Measurements from ENCODE around the gene TMEM244. TPM values are rescaled to one million over a fixed set of nuclear protein-coding genes. Genes with fewer than 3 reads are reported as not detected.
A peak's percentile ranks its signal among the peaks of the same experiment; 100 is the strongest.

TMEM244 gene
- total and polyA plus RNA-seq, 8 donors, result not detected

- H3K4me3 ChIP-seq, result no peak overlapping the region
- H3K9me3 ChIP-seq, result no peaks in the 10 kb centered on the region
- DNase-seq, result no peak
- intact Hi-C loops (cut with DNase I; ENCODE audit: low total_unique reads), result no loop called here
- no peak overlapping the region for H3K27ac ChIP-seq
- TF ChIP-seq CTCF (IDR thresholded peaks at IDR 0.05) (no peak), POLR2A (IDR thresholded peaks at IDR 0.05) (no peak)
- H3K4me1 ChIP-seq, result no peaks in the 10 kb centered on the region
- no peaks in the 10 kb centered on the region for H3K36me3 ChIP-seq
- no peaks in the 10 kb centered on the region for H3K27me3 ChIP-seq
Measured at GRCh38 chr6:129903082-129903481, 42.0 kb upstream of the TMEM244 start.

- no peaks in the 10 kb centered on the region for H3K9me3 ChIP-seq
- no peaks in the 10 kb centered on the region for H3K36me3 ChIP-seq
- H3K4me1 ChIP-seq, result no peaks in the 10 kb centered on the region
- TF ChIP-seq CTCF (IDR thresholded peaks at IDR 0.05) (no peak), EP300 (IDR thresholded peaks at IDR 0.05) (no peak), POLR2A (IDR thresholded peaks at IDR 0.05) (no peak), POLR2AphosphoS5 (IDR thresholded peaks at IDR 0.05) (no peak)
- no peak for DNase-seq
- 88 to 97% (median 95%) methylated on average over 1 of the region's 1 CpG for WGBS, 5 donors
- H3K27ac ChIP-seq, result no peak overlapping the region
- H3K4me3 ChIP-seq, result no peak overlapping the region
- intact Hi-C loops (cut with DNase I; ENCODE audit: low total_unique reads), result no loop called here
- H3K27me3 ChIP-seq, result no peaks in the 10 kb centered on the region
Measured at GRCh38 chr6:129902681-129903080, 41.6 kb upstream of the TMEM244 start.

- Histone ChIP-seq H3K27me3 (no peaks in the 10 kb centered on the region), H3K4me1 (no peaks in the 10 kb centered on the region), H3K9me3 (no peaks in the 10 kb centered on the region), H3K36me3 (no peaks in the 10 kb centered on the region), H3K4me3 (no peak overlapping the region), H3K27ac (no peak overlapping the region)
- TF ChIP-seq POLR2A (IDR thresholded peaks at IDR 0.05) (no peak), CTCF (IDR thresholded peaks at IDR 0.05) (no peak), EP300 (IDR thresholded peaks at IDR 0.05) (no peak), POLR2AphosphoS5 (IDR thresholded peaks at IDR 0.05) (no peak)
- DNase-seq, result peak in 1 of 2 donors; percentile 15
- intact Hi-C loops (cut with DNase I; ENCODE audit: low total_unique reads), result no loop called here
Measured at GRCh38 chr6:129901910-129902309, 40.8 kb upstream of the TMEM244 start.

GRCh38 chr6:129895692-129896091, 34.6 kb upstream of the TMEM244 start:
- intact Hi-C loops (cut with DNase I; ENCODE audit: low total_unique reads), result loop anchor here (10.0 kb wide), 1 partner anchor 129 kb away; no protein-coding TSS in a partner anchor
- TF ChIP-seq EP300 (IDR thresholded peaks at IDR 0.05) (no peak), CTCF (IDR thresholded peaks at IDR 0.05) (no peak), POLR2A (IDR thresholded peaks at IDR 0.05) (no peak), POLR2AphosphoS5 (IDR thresholded peaks at IDR 0.05) (no peak)
- Histone ChIP-seq H3K36me3 (no peaks in the 10 kb centered on the region), H3K27me3 (no peaks in the 10 kb centered on the region), H3K4me3 (no peak overlapping the region), H3K4me1 (no peaks in the 10 kb centered on the region), H3K27ac (no peak overlapping the region), H3K9me3 (no peaks in the 10 kb centered on the region)
- DNase-seq, result no peak

GRCh38 chr6:129894921-129895320, 33.8 kb upstream of the TMEM244 start:
- Histone ChIP-seq H3K4me3 (no peak overlapping the region), H3K36me3 (no peaks in the 10 kb centered on the region), H3K4me1 (no peaks in the 10 kb centered on the region), H3K27me3 (no peaks in the 10 kb centered on the region), H3K9me3 (no peaks in the 10 kb centered on the region), H3K27ac (no peak overlapping the region)
- intact Hi-C loops (cut with DNase I; ENCODE audit: low total_unique reads), result loop anchor here (10.0 kb wide), 1 partner anchor 130 kb away; no protein-coding TSS in a partner anchor
- 78 to 90% (median 87%) methylated on average over 3 of the region's 3 CpGs for WGBS, 5 donors
- no peak for TF ChIP-seq CTCF (IDR thresholded peaks at IDR 0.05)
- TF ChIP-seq POLR2A (IDR thresholded peaks at IDR 0.05), result no peak
- TF ChIP-seq POLR2AphosphoS5 (IDR thresholded peaks at IDR 0.05), result no peak
- TF ChIP-seq EP300 (IDR thresholded peaks at IDR 0.05), result no peak
- DNase-seq, result no peak

Data from stomach (tissue), 9 donors.